ENCODE results near the gene DHX9. TPM values are rescaled to one million over a fixed set of nuclear protein-coding genes. Genes with fewer than 3 reads are reported as not detected.

The DHX9 gene
- total RNA-seq, 1 experiment from 2014 or later: 191 TPM

GRCh38 chr1:182811975-182812722 is 27.0 kb upstream of the DHX9 start:
- ChIA-PET CTCF (no interaction called here), POLR2A (ENCODE audit: unreplicated experiment) (no interaction called here)
- Histone ChIP-seq H3K9me3 (ENCODE audit: low read length) (no peaks in the 10 kb centered on the region; the same call in 1 of the 2 replicates), H3K9ac (ENCODE audit: low read length) (no peak overlapping the region), H4K20me1 (ENCODE audit: low read length) (no peaks in the 10 kb centered on the region), H2AFZ (ENCODE audit: low read length) (no peak overlapping the region), H3K79me2 (ENCODE audit: low read length) (no peaks in the 10 kb centered on the region), H3K27me3 (ENCODE audit: low read length) (no peaks in the 10 kb centered on the region), H3K4me2 (ENCODE audit: low read length) (no peak overlapping the region), H3K4me3 (ENCODE audit: low read length) (no peak overlapping the region), H3K4me1 (ENCODE audit: insufficient read depth, low read length) (no peaks in the 10 kb centered on the region), H3K27ac (ENCODE audit: low read length) (no peak overlapping the region), H3K9me2 (replicated peaks; ENCODE audit: low read length) (no peaks in the 10 kb centered on the region), H3K36me3 (ENCODE audit: low read depth, low read length) (no peaks in the 10 kb centered on the region), H3F3A (ENCODE audit: low read length, unreplicated experiment) (no peaks in the 10 kb centered on the region)
- intact Hi-C loops (cut with micrococcal nuclease): no loop called here
- DNase-seq (no peak), ATAC-seq (no peak)
- no peak for TF ChIP-seq EZH2phosphoT487 (IDR thresholded peaks at IDR 0.05; ENCODE audit: borderline replicate concordance, low read length)
- TF ChIP-seq, protein P1, sequence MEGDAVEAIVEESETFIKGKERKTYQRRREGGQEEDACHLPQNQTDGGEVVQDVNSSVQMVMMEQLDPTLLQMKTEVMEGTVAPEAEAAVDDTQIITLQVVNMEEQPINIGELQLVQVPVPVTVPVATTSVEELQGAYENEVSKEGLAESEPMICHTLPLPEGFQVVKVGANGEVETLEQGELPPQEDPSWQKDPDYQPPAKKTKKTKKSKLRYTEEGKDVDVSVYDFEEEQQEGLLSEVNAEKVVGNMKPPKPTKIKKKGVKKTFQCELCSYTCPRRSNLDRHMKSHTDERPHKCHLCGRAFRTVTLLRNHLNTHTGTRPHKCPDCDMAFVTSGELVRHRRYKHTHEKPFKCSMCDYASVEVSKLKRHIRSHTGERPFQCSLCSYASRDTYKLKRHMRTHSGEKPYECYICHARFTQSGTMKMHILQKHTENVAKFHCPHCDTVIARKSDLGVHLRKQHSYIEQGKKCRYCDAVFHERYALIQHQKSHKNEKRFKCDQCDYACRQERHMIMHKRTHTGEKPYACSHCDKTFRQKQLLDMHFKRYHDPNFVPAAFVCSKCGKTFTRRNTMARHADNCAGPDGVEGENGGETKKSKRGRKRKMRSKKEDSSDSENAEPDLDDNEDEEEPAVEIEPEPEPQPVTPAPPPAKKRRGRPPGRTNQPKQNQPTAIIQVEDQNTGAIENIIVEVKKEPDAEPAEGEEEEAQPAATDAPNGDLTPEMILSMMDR (conservative IDR thresholded peaks at IDR 0.05; ENCODE audit: low read depth, low read length): 0 out of 2 replicates have a peak, but pooled peaks have one; percentile 16
- TF ChIP-seq EZH2 (IDR thresholded peaks at IDR 0.05; ENCODE audit: low read length, unreplicated experiment): no peak
- no TSS peak for BruUV-seq (replicated peaks)

DNA sequence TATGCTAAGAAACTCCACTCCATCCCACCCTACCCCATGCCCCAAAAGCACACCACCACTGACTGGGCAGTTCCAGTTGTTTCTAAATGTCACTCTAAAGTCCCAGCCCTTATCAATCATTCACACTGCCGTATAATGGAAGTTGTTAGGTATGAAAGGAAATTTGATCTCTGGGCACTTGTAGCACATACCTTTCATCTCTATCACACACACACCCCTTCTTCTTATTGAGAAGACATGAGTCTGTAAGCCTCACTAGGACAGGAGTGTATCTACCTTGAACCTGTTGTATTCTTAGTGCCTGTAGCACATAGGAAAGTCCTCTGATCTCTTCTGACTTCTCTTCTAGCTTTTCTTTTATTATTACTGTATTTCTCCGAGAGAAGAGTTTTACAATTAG is 22.3 kb upstream of the DHX9 start:
- intact Hi-C loops (cut with micrococcal nuclease): no loop called here
- H3K4me3 ChIP-seq (ENCODE audit: low read length): no peak overlapping the region
- POLR2A ChIA-PET (ENCODE audit: unreplicated experiment): no interaction called here
- H3K4me2 ChIP-seq (ENCODE audit: low read length): no peak overlapping the region
- no peaks in the 10 kb centered on the region for H3K9me3 ChIP-seq (ENCODE audit: low read length)
- H3K79me2 ChIP-seq (ENCODE audit: low read length): no peaks in the 10 kb centered on the region
- no peaks in the 10 kb centered on the region for H4K20me1 ChIP-seq (ENCODE audit: low read length)
- no peak overlapping the region for H3K27ac ChIP-seq (ENCODE audit: low read length)
- ATAC-seq (no peak), DNase-seq (peak; percentile 10)
- no peaks in the 10 kb centered on the region for H3K9me2 ChIP-seq (replicated peaks; ENCODE audit: low read length)
- BruUV-seq (replicated peaks): no TSS peak
- TF ChIP-seq EZH2phosphoT487 (IDR thresholded peaks at IDR 0.05; ENCODE audit: borderline replicate concordance, low read length) (no peak), EZH2 (IDR thresholded peaks at IDR 0.05; ENCODE audit: low read length, unreplicated experiment) (no peak)
- TF ChIP-seq, protein P1 (conservative IDR thresholded peaks at IDR 0.05; ENCODE audit: low read depth, low read length): no peak
- no peaks in the 10 kb centered on the region for H3F3A ChIP-seq (ENCODE audit: low read length, unreplicated experiment)
- H2AFZ ChIP-seq (ENCODE audit: low read length): no peak overlapping the region
- H3K9ac ChIP-seq (ENCODE audit: low read length): no peak overlapping the region
- H3K4me1 ChIP-seq (ENCODE audit: insufficient read depth, low read length): no peaks in the 10 kb centered on the region
- H3K27me3 ChIP-seq (ENCODE audit: low read length): peaks cover 7% of the 10 kb centered on the region; the same call in 1 of the 2 replicates
- CTCF ChIA-PET: no interaction called here
- H3K36me3 ChIP-seq (ENCODE audit: low read depth, low read length): no peaks in the 10 kb centered on the region

GRCh38 chr1:182817802-182818201 is 21.3 kb upstream of the DHX9 start:
- H3K4me1 ChIP-seq (ENCODE audit: insufficient read depth, low read length): no peaks in the 10 kb centered on the region
- no peak overlapping the region for H3K4me3 ChIP-seq (ENCODE audit: low read length)
- CTCF ChIA-PET: interaction anchor here (0.5 kb wide), 1 partner anchor 628 kb away, joined by 3 read pairs; no protein-coding TSS in a partner anchor
- TF ChIP-seq EZH2phosphoT487 (IDR thresholded peaks at IDR 0.05; ENCODE audit: borderline replicate concordance, low read length): no peak
- TF ChIP-seq EZH2 (IDR thresholded peaks at IDR 0.05; ENCODE audit: low read length, unreplicated experiment): no peak
- no peak overlapping the region for H2AFZ ChIP-seq (ENCODE audit: low read length)
- H3K9me3 ChIP-seq (ENCODE audit: low read length): no peaks in the 10 kb centered on the region
- peaks cover 9% of the 10 kb centered on the region; the same call in 1 of the 2 replicates for H3K27me3 ChIP-seq (ENCODE audit: low read length)
- intact Hi-C loops (cut with micrococcal nuclease): no loop called here
- H4K20me1 ChIP-seq (ENCODE audit: low read length): no peaks in the 10 kb centered on the region
- no peak overlapping the region for H3K27ac ChIP-seq (ENCODE audit: low read length)
- H3F3A ChIP-seq (ENCODE audit: low read length, unreplicated experiment): no peaks in the 10 kb centered on the region
- H3K9me2 ChIP-seq (replicated peaks; ENCODE audit: low read length): no peaks in the 10 kb centered on the region
- no peaks in the 10 kb centered on the region for H3K79me2 ChIP-seq (ENCODE audit: low read length)
- H3K4me2 ChIP-seq (ENCODE audit: low read length): no peak overlapping the region
- ATAC-seq (no peak), DNase-seq (no peak)
- POLR2A ChIA-PET (ENCODE audit: unreplicated experiment): no interaction called here
- no TSS peak for BruUV-seq (replicated peaks)
- no peak overlapping the region for H3K9ac ChIP-seq (ENCODE audit: low read length)
- H3K36me3 ChIP-seq (ENCODE audit: low read depth, low read length): no peaks in the 10 kb centered on the region

Data from PC-3 (cell line).